T-cell (primary cell): Measurements from ENCODE around the gene FAM151B. TPM values are rescaled to one million over a fixed set of nuclear protein-coding genes. Genes with fewer than 3 reads are reported as not detected.
A peak's percentile ranks its signal among the peaks of the same experiment; 100 is the strongest.

ENCODE experiments used
- ATAC-seq, 4 experiments: fragments of 200-7000 bp in 3 of 4; fragments of 150-1000 bp in 1 of 4; cut with Tn5 transposase; replicated peaks in 1 of 4; 1 replicate in 3 of 4; 2 replicates in 1 of 4; pipeline ENCODE4 v1.10.0; 2021; ENCODE audit warnings: moderate library complexity in 3 of 4, mild to moderate bottlenecking in 2 of 4, moderate number of reproducible peaks in 1 of 4
- CTCF ChIA-PET, 2 donors: fragments of 300-600 bp; sonication (Branson Sonifier 250); formaldehyde crosslinking; loops; one replicate each; lab custom pipeline; 2022; ENCODE audit warnings: antibody characterized with exemption in 2 of 2; lab: Charles Lee
- POLR2A ChIA-PET, 2 donors: fragments of 300-600 bp; sonication (Branson Sonifier 250); formaldehyde crosslinking; loops; one replicate each; lab custom pipeline; 2022; ENCODE audit warnings: antibody characterized with exemption in 2 of 2; lab: Charles Lee
- DNase-seq, 35 experiments: peaks; one replicate each; pipeline versions ENCODE4 v3.0.0 to v3.0.0-alpha.2; 2013 to 2023
- H3K27ac ChIP-seq: one replicate; pipeline ENCODE4 v1.5.1; 2013; ENCODE audit warnings: low read length
- H3K27me3 ChIP-seq, 2 experiments: replicated peaks in 1 of 2; 1 replicate in 1 of 2; 2 replicates in 1 of 2; pipeline versions ENCODE4 v1.6.1 to v1.7.0; 2013; ENCODE audit warnings: low read length in 1 of 2, mixed read lengths in 1 of 2; ENCODE audit not compliant: control insufficient read depth in 2 of 2, insufficient read depth in 2 of 2; ENCODE audit errors: extremely low read depth in 1 of 2
- H3K36me3 ChIP-seq, 2 donors: 1 replicate in 1 of 2; 2 replicates in 1 of 2; pipeline versions ENCODE4 v1.6.1 to v1.7.0; 2013; ENCODE audit warnings: low read length in 1 of 2; ENCODE audit not compliant: control insufficient read depth in 2 of 2, insufficient read depth in 1 of 2; ENCODE audit errors: extremely low read depth in 1 of 2
- H3K4me1 ChIP-seq, 2 experiments: 1 replicate in 1 of 2; 2 replicates in 1 of 2; pipeline versions ENCODE4 v1.6.1 to v1.7.0; 2013; ENCODE audit warnings: low read length in 2 of 2, mixed read lengths in 1 of 2; ENCODE audit not compliant: insufficient read depth in 2 of 2, control insufficient read depth in 1 of 2; ENCODE audit errors: extremely low read depth in 1 of 2
- H3K4me3 ChIP-seq, 2 donors: 1 replicate in 1 of 2; 2 replicates in 1 of 2; pipeline versions ENCODE4 v1.5.1 to v1.7.0; 2013; ENCODE audit warnings: mild to moderate bottlenecking in 2 of 2, low read length in 1 of 2, moderate library complexity in 1 of 2; ENCODE audit not compliant: control insufficient read depth in 1 of 2; ENCODE audit errors: extremely low read depth in 1 of 2
- H3K9me3 ChIP-seq: 2 replicates; pipeline ENCODE4 v1.7.0; 2013
- H3K27ac Mint-ChIP-seq, 2 donors: one replicate each; pipeline ENCODE4 v1.8.0; 2020 to 2021; ENCODE audit warnings: mild to moderate bottlenecking in 2 of 2, mixed read lengths in 2 of 2
- H3K27me3 Mint-ChIP-seq, 2 donors: one replicate each; pipeline ENCODE4 v1.8.0; 2021 to 2022; ENCODE audit warnings: mixed read lengths in 2 of 2
- H3K36me3 Mint-ChIP-seq: one replicate; pipeline ENCODE4 v1.8.0; 2021; ENCODE audit warnings: mixed read lengths
- H3K4me1 Mint-ChIP-seq, 3 donors: one replicate each; pipeline ENCODE4 v1.8.0; 2020 to 2022; ENCODE audit warnings: mixed read lengths in 3 of 3, mild to moderate bottlenecking in 1 of 3
- H3K4me3 Mint-ChIP-seq, 3 donors: one replicate each; pipeline ENCODE4 v1.8.0; 2020 to 2022; ENCODE audit warnings: mild to moderate bottlenecking in 3 of 3, mixed read lengths in 3 of 3, moderate library complexity in 3 of 3
- H3K9me3 Mint-ChIP-seq, 3 donors: one replicate each; pipeline ENCODE4 v1.8.0; 2020 to 2022; ENCODE audit warnings: mixed read lengths in 3 of 3
- WGBS: methylation state at CpG from one replicate; pipeline ENCODE4 v1.1.5; 2013; ENCODE audit warnings: missing lambda C conversion rate; ENCODE audit not compliant: insufficient coverage; 5-methylcytosine and 5-hydroxymethylcytosine counted together
- total RNA-seq, 35 experiments: library from RNA in 6 of 35; stranded (reverse) in 6 of 35; fragments of 120-200 nt in 1 of 35; gene quantifications; one replicate each; pipeline versions ENCODE4 v1.2.1 to v1.2.4 and lab custom pipeline; 2013 to 2026

Gene FAM151B
- total RNA-seq, 5 donors from 2014 or later (not counting 1 experiment from before 2014, with no cell fraction given): 0.30 to 0.53 (median 0.44) TPM; not detected in 1

- Mint-ChIP-seq H3K4me3 (no peak overlapping the region), H3K27ac (no peak overlapping the region), H3K36me3 (no peaks in the 10 kb centered on the region), H3K4me1 (no peaks in the 10 kb centered on the region), H3K27me3 (peaks cover 40% of the 10 kb centered on the region in 2 donors), H3K9me3 (peaks cover 0 to 4% (median 0%) of the 10 kb centered on the region in 3 donors)
- Histone ChIP-seq H3K27me3 (peaks cover 0 to 23% of the 10 kb centered on the region in 2 experiments), H3K4me3 (no peak overlapping the region), H3K9me3 (no peaks in the 10 kb centered on the region), H3K27ac (no peak overlapping the region), H3K36me3 (no peaks in the 10 kb centered on the region), H3K4me1 (no peaks in the 10 kb centered on the region)
- ATAC-seq (no peak), DNase-seq (no peak)
- POLR2A ChIA-PET: no interaction called here
- WGBS: no CpG with 5 or more reads among the region's 4 CpGs
- CTCF ChIA-PET: no interaction called here
Observed at GRCh38 chr5:80555099-80555498, 67.2 kb downstream of the FAM151B start.

GRCh38 chr5:80559244-80559643, 71.3 kb downstream of the FAM151B start:
- Histone ChIP-seq H3K36me3 (no peaks in the 10 kb centered on the region), H3K27ac (no peak overlapping the region), H3K9me3 (no peaks in the 10 kb centered on the region), H3K27me3 (peaks cover 0 to 14% of the 10 kb centered on the region in 2 experiments), H3K4me3 (no peak overlapping the region), H3K4me1 (no peaks in the 10 kb centered on the region)
- Mint-ChIP-seq H3K9me3 (no peaks in the 10 kb centered on the region), H3K27ac (no peak overlapping the region), H3K36me3 (no peaks in the 10 kb centered on the region), H3K27me3 (peaks cover 28 to 29% of the 10 kb centered on the region in 2 donors), H3K4me3 (no peak overlapping the region), H3K4me1 (no peaks in the 10 kb centered on the region)
- POLR2A ChIA-PET: no interaction called here
- 73% methylated on average over 3 of the region's 4 CpGs for WGBS
- no peak for ATAC-seq
- CTCF ChIA-PET: no interaction called here
- no peak for DNase-seq

DNA sequence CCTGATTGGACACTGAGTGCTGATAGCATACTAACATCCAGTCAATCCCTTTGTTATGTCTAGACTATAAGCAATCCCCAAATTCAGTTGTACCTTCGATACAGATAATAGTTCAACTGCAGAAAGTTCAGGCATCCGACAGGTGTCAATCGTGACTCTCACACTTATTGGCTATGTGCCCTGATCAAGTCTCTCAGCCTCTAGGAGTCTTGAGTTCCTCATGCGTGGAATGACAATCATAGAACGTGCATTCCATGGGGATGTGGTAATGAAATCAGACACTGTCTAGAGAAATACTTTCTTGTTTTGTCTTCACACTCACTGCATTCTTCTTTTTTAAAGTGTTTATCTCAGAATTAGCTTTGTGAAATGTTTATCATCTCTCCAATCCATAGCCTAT, 77.4 kb downstream of the FAM151B start:
- CTCF ChIA-PET: no interaction called here

DNA sequence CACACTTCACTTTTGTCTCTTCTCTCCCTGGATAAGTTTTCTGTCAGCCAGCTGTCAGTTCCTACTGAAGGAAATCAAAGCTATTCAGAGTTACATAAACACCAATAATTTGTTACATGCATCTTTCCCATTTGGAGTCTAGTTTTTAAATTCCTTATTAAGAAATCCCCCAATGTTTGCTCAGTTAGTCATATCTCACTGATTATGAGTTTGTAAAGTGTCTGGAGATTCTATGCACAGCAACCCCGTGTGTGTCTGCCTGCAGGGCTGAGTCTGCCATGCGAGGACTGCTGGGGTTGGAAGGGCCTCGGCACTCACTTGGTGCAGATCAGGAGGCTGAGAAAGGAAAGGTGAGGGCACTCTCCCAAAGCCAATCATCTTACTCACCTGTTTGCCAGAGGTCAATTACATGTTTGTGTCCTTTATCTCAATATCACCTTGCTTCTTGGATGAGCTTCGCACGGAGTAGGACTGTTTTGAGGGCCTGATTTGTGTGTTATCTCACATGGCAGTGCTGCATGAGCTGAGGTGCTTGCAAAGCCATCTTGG, 78.9 kb downstream of the FAM151B start:
- DNase-seq (no peak), ATAC-seq (no peak)
- H3K4me1 ChIP-seq: peaks cover 5 to 15% of the 10 kb centered on the region in 2 experiments
- peaks cover 17 to 44% of the 10 kb centered on the region in 2 experiments for H3K27me3 ChIP-seq
- Mint-ChIP-seq H3K27me3 (peaks cover 41 to 52% of the 10 kb centered on the region in 2 donors), H3K27ac (no peak overlapping the region), H3K36me3 (no peaks in the 10 kb centered on the region), H3K4me3 (no peak overlapping the region), H3K9me3 (no peaks in the 10 kb centered on the region), H3K4me1 (peaks cover 5 to 8% (median 6%) of the 10 kb centered on the region in 3 donors)
- H3K4me3 ChIP-seq: no peak overlapping the region
- CTCF ChIA-PET: no interaction called here
- no peak overlapping the region for H3K27ac ChIP-seq
- no peaks in the 10 kb centered on the region for H3K9me3 ChIP-seq
- 100% methylated on average over 2 of the region's 5 CpGs for WGBS
- no peaks in the 10 kb centered on the region for H3K36me3 ChIP-seq
- POLR2A ChIA-PET: no interaction called here

More for the DNA sequence above, 77.4 kb downstream of the FAM151B start:
- 88% methylated on average over 3 of the region's 5 CpGs for WGBS
- ATAC-seq: no peak
- Mint-ChIP-seq H3K36me3 (no peaks in the 10 kb centered on the region), H3K27ac (no peak overlapping the region), H3K9me3 (no peaks in the 10 kb centered on the region), H3K4me3 (no peak overlapping the region), H3K4me1 (peaks cover under 1 to 3% (median under 1%) of the 10 kb centered on the region in 3 donors), H3K27me3 (peaks cover 31 to 38% of the 10 kb centered on the region in 2 donors)
- H3K4me1 ChIP-seq: peaks cover 5 to 13% of the 10 kb centered on the region in 2 experiments
- no peak overlapping the region for H3K4me3 ChIP-seq
- H3K27me3 ChIP-seq: peaks cover 10 to 31% of the 10 kb centered on the region in 2 experiments
- H3K27ac ChIP-seq: no peak overlapping the region
- no peak for DNase-seq
- POLR2A ChIA-PET: no interaction called here
- H3K36me3 ChIP-seq: no peaks in the 10 kb centered on the region
- no peaks in the 10 kb centered on the region for H3K9me3 ChIP-seq

- Histone ChIP-seq H3K27ac (no peak overlapping the region), H3K27me3 (peaks cover 19 to 50% of the 10 kb centered on the region in 2 experiments), H3K4me3 (no peak overlapping the region), H3K4me1 (peaks cover 5 to 15% of the 10 kb centered on the region in 2 experiments), H3K36me3 (no peaks in the 10 kb centered on the region), H3K9me3 (no peaks in the 10 kb centered on the region)
- ATAC-seq (no peak), DNase-seq (no peak)
- peak overlapping the region in 1 of 3 donors; percentile 57 for H3K4me3 Mint-ChIP-seq
- no peak overlapping the region for H3K27ac Mint-ChIP-seq
- H3K4me1 Mint-ChIP-seq: peaks cover 5 to 8% (median 6%) of the 10 kb centered on the region in 3 donors
- CTCF ChIA-PET: no interaction called here
- no peaks in the 10 kb centered on the region for H3K36me3 Mint-ChIP-seq
- 100% methylated on average over 3 of the region's 6 CpGs for WGBS
- no peaks in the 10 kb centered on the region for H3K9me3 Mint-ChIP-seq
- POLR2A ChIA-PET: no interaction called here
- H3K27me3 Mint-ChIP-seq: peaks cover 49 to 64% of the 10 kb centered on the region in 2 donors
Observed at GRCh38 chr5:80568251-80568650, 80.4 kb downstream of the FAM151B start.

GRCh38 chr5:80569086-80569960, 81.4 kb downstream of the FAM151B start:
- Histone ChIP-seq H3K4me3 (peak overlapping the region in 1 of 2 donors; percentile 68), H3K36me3 (no peaks in the 10 kb centered on the region), H3K4me1 (peaks cover 5 to 15% of the 10 kb centered on the region in 2 experiments), H3K9me3 (no peaks in the 10 kb centered on the region), H3K27me3 (peaks cover 22 to 50% of the 10 kb centered on the region in 2 experiments), H3K27ac (no peak overlapping the region)
- H3K36me3 Mint-ChIP-seq: no peaks in the 10 kb centered on the region
- no peaks in the 10 kb centered on the region for H3K9me3 Mint-ChIP-seq
- H3K4me3 Mint-ChIP-seq: peak overlapping the region in 1 of 3 donors; percentile 57
- ATAC-seq: no peak
- POLR2A ChIA-PET: interaction anchor here in 1 of 2 donors (0.6 kb wide), 1 partner anchor 555 kb away, joined by 3 read pairs; no protein-coding TSS in a partner anchor
- H3K27me3 Mint-ChIP-seq: peaks cover 54 to 66% of the 10 kb centered on the region in 2 donors
- H3K27ac Mint-ChIP-seq: no peak overlapping the region
- H3K4me1 Mint-ChIP-seq: peaks cover 5 to 8% (median 6%) of the 10 kb centered on the region in 3 donors
- CTCF ChIA-PET: interaction anchor here in 1 of 2 donors (0.6 kb wide), 1 partner anchor 88 kb away, joined by 3 read pairs; no protein-coding TSS in a partner anchor
- WGBS: 5% methylated on average over 89 of the region's 89 CpGs
- DNase-seq: no peak
